BJ (cell line): ENCODE data around the gene BIRC7. TPM values are rescaled to one million over a fixed set of nuclear protein-coding genes. Genes with fewer than 3 reads are reported as not detected.
"Not testable (repeated sequence)": the region's sequence is repeated elsewhere in the genome, so short reads cannot be mapped to it uniquely, and the experiment has no call there.

Source experiments
- CTCF ChIA-PET: fragments of 350-600 bp; formaldehyde crosslinking; extraction: SDS; loops from one replicate; lab custom pipeline; 2021; ENCODE audit warnings: antibody characterized with exemption, inconsistent platforms; lab: Yijun Ruan, JAX
- POLR2A ChIA-PET: fragments of 300-600 bp; sonication (Branson Sonifier 250); formaldehyde crosslinking; extraction: SDS; loops from one replicate; lab custom pipeline; 2021; ENCODE audit warnings: antibody characterized with exemption; lab: Charles Lee
- DNase-seq: peaks from one replicate; pipeline ENCODE4 v3.0.0-alpha.2; 2011; ENCODE audit warnings: low read depth
- H3K27me3 ChIP-seq: 2 replicates; pipeline ENCODE4 v1.6.0; 2011; ENCODE audit warnings: low read length; ENCODE audit not compliant: control insufficient read depth, insufficient read depth
- H3K36me3 ChIP-seq: 2 replicates; pipeline ENCODE4 v1.5.1; 2011; ENCODE audit warnings: low read length; ENCODE audit not compliant: control insufficient read depth, insufficient read depth
- H3K4me3 ChIP-seq: 2 replicates; pipeline ENCODE4 v1.5.1; 2011; ENCODE audit warnings: low read depth, mild to moderate bottlenecking, control low read depth, low read length
- polyA plus RNA-seq: library from polyadenylated mRNA; depleted of rRNA; stranded (reverse); fragments of >200 nt; gene quantifications from 2 replicates; pipeline ENCODE4 v1.2.3, GENCODE V29; 2011
- TF ChIP-seq, protein P1 (sequence below): IDR thresholded peaks from 2 replicates; pipeline ENCODE4 v1.5.1; 2011; ENCODE audit warnings: low read depth, mild to moderate bottlenecking, control low read depth, inconsistent platforms, low read length, moderate library complexity; ENCODE audit not compliant: insufficient read depth

BIRC7 gene
- polyA plus RNA-seq, 1 experiment, result not detected

DNA sequence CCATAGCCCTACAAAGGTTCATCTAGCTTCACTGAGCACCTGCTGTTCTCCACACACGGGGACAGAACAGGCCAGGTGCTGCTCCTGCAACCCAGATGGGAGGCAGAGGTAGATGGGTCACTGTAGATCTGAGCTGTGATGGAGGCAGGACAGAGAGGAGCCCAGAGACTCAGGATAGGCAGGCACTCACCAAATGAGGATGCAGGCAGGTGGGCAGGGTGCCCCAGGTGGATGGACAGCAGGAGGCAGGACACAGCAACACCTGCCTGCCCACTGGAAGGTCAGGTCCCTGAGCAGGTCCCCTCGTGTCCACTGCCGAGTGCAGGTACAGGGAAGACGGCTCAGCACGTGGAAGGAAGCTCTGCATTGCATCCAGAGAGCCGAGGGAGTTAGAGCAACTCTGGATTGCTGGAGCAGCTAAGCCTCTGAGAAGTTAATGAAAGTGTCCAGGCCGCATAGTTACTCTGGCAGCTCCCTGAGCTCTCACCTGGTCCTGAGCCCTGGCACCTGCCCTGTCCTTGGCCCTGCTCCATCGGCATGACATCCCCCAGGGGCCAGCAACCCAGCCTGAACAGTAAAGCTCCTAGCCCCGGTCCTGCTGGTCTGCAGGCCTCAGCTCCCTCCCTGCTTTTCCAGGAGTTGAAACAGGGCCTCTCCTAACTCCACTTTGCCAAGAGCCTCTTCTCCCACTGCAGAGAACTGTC, 14.9 kb upstream of the BIRC7 start:
- ChIA-PET CTCF (interaction anchor here (0.9 to 1.8 kb wide), 2 partner anchors 10 kb away, joined by 3 to 5 read pairs; no protein-coding TSS in a partner anchor), POLR2A (interaction anchor here (0.6 kb wide), 1 partner anchor 299 kb away, joined by 14 read pairs; no protein-coding TSS in a partner anchor)
- Histone ChIP-seq H3K4me3 (no peak overlapping the region), H3K27me3 (peaks cover 12% of the 10 kb centered on the region), H3K36me3 (no peaks in the 10 kb centered on the region)
- no peak for DNase-seq
- TF ChIP-seq, protein P1, sequence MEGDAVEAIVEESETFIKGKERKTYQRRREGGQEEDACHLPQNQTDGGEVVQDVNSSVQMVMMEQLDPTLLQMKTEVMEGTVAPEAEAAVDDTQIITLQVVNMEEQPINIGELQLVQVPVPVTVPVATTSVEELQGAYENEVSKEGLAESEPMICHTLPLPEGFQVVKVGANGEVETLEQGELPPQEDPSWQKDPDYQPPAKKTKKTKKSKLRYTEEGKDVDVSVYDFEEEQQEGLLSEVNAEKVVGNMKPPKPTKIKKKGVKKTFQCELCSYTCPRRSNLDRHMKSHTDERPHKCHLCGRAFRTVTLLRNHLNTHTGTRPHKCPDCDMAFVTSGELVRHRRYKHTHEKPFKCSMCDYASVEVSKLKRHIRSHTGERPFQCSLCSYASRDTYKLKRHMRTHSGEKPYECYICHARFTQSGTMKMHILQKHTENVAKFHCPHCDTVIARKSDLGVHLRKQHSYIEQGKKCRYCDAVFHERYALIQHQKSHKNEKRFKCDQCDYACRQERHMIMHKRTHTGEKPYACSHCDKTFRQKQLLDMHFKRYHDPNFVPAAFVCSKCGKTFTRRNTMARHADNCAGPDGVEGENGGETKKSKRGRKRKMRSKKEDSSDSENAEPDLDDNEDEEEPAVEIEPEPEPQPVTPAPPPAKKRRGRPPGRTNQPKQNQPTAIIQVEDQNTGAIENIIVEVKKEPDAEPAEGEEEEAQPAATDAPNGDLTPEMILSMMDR, result no peak

DNA sequence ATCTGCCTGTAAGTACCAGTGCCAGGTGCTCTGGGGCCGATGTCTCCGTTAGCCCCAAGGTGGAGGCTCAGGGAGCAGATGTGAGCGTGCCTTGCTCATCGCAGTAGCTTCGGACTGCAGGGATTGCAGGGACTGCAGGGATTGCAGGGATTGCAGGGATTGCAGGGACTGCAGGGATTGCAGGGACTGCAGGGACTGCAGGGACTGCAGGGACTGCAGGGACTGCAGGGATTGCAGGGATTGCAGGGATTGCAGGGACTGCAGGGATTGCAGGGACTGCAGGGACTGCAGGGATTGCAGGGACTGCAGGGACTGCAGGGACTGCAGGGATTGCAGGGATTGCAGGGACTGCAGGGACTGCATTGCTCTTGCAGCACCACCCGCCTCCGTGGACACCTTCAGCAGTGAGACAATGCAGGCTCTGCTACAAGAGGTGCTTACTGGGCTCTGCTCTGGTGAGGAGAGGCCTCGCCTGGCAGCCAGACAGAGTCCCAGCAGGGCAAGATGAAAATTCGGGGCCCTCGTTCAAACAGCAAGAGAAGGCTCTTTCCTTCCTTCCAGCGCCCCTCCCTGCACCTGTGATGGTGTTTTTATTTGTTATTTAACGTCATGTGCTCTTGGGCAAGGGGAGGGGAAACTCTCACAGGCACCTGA, 14.2 kb upstream of the BIRC7 start:
- DNase-seq, H3K4me3 ChIP-seq, H3K36me3 ChIP-seq: not testable (repeated sequence)
- ChIA-PET POLR2A (interaction anchor here (0.6 kb wide), 1 partner anchor 299 kb away, joined by 14 read pairs; no protein-coding TSS in a partner anchor), CTCF (interaction anchor here (0.9 to 4.2 kb wide), 4 partner anchors 9 to 38 kb away, joined by 3 to 64 read pairs (median 10); no protein-coding TSS in a partner anchor)
- peaks cover 12% of the 10 kb centered on the region for H3K27me3 ChIP-seq

DNA sequence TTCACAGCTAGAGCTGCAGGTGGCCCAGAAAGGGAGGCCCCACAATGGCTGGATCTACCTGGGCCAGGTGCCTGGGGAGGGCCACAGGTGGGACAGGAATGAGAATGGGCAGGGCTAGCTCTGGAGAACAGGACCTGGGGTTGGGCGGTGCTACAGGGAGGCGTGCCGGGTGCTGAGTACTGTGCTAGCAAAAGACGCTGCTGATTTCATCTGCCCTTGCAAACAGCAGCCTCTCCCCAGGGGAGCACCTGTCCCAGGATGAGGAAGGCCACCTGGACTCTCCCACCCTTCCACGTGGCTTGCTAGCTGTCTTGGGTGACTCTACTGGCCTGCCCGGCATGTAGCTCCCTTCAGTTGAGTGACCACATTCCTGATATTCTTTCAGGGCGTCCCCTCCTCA, 13.2 kb upstream of the BIRC7 start:
- no peaks in the 10 kb centered on the region for H3K36me3 ChIP-seq
- CTCF ChIA-PET, result interaction anchor here (0.8 to 4.6 kb wide), 23 partner anchors 8 to 168 kb away, joined by 3 to 83 read pairs (median 10); partner anchors contain the start of genes ARFGAP1, BIRC7 and COL20A1
- H3K4me3 ChIP-seq, result no peak overlapping the region
- TF ChIP-seq, protein P1, result no peak
- POLR2A ChIA-PET, result no interaction called here
- no peak for DNase-seq
- peaks cover 12% of the 10 kb centered on the region for H3K27me3 ChIP-seq

DNA sequence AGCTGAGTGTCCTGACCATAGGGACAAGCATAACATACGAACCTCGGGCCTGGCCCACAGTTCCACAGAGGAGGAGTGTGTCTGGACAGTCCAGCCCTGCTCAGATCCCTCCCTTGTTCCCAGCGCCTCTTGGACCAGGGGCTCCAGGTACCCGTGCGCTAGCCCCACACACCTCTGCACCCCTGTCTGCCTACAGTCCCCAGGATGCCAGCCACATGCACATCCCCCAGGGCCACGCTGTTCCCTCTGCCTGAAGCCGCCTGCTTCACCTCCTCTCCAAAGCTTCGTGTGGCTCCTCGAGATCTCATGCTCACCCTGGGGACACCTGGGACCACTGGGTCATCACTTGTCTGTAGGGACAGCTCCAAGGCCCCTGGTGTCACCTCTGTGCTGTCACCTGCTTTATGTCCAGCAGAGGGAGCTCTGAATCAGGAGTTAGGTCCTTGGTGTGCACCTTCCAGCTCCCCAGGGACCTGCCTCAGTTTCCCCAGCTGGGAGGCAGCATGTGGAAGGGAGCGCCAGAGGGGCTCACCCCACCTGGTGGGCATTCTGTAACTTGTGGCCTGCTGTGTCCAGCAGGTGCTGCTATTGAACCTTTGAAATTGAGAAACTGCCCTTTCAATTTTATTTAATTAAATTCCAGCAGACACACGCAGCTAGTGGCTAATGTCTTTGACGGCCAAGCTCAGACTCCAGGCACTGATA, 12.4 kb upstream of the BIRC7 start:
- no peak overlapping the region for H3K4me3 ChIP-seq
- TF ChIP-seq, protein P1, result peak; percentile 82
- POLR2A ChIA-PET, result no interaction called here
- peaks cover 12% of the 10 kb centered on the region for H3K27me3 ChIP-seq
- no peak for DNase-seq
- CTCF ChIA-PET, result interaction anchor here (0.5 to 4.6 kb wide), 39 partner anchors 7 to 767 kb away, joined by 3 to 83 read pairs (median 6); partner anchors contain the start of genes ARFGAP1, BIRC7 and COL20A1
- H3K36me3 ChIP-seq, result no peaks in the 10 kb centered on the region

DNA sequence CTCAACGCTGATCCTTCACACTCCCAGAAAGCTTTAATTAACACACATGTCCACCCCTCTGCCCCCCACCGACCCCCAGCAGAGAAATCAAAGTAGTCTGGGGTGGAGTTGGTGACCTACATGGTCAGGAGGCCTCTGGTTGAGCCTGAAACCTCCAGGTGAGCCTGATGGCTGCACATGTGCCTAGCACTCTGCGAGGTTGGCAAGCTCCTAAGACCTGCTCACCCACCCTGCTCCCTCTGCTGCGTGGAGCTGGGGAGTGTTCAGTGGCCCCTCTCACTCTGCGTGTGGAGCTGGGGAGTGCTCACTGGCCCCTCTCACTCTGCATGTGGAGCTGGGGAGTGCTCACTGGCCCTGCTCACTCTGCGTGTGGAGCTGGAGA, 11.9 kb upstream of the BIRC7 start:
- no peak for DNase-seq
- H3K4me3 ChIP-seq, result no peak overlapping the region
- POLR2A ChIA-PET, result no interaction called here
- H3K36me3 ChIP-seq, result no peaks in the 10 kb centered on the region
- CTCF ChIA-PET, result interaction anchor here (0.6 to 4.6 kb wide), 35 partner anchors 9 to 251 kb away, joined by 3 to 83 read pairs (median 7); partner anchors contain the start of genes ARFGAP1, BIRC7 and COL20A1
- TF ChIP-seq, protein P1, result no peak
- H3K27me3 ChIP-seq, result peaks cover 12% of the 10 kb centered on the region
